GM12878 (cell line): ENCODE measurements around the gene TOMM20.

Experiments
- EZH2 ChIP-seq: IDR thresholded peaks from 2 replicates; pipeline ENCODE4 v1.6.1; 2012; ENCODE audit warnings: low read depth, mild to moderate bottlenecking, control low read depth, inconsistent platforms, low read length, borderline replicate concordance; ENCODE audit not compliant: control insufficient read depth
- TBL1XR1 ChIP-seq: IDR thresholded peaks from 2 replicates; pipeline ENCODE4 v1.6.1; 2012; ENCODE audit warnings: low read depth, low read length, improper control_type of control experiment
- ZNF217 ChIP-seq: fragments of 450-650 bp; IDR thresholded peaks from 2 replicates; pipeline ENCODE4 v1.6.1; 2017; ENCODE audit warnings: antibody characterized with exemption, mild to moderate bottlenecking
- TF ChIP-seq, protein P1 (sequence below), 3 experiments: IDR thresholded peaks in 2 of 3; conservative IDR thresholded peaks in 1 of 3; 2 replicates each; pipeline ENCODE4 v1.5.1; 2011; ENCODE audit warnings: low read depth in 3 of 3, low read length in 3 of 3, mild to moderate bottlenecking in 3 of 3, control low read depth in 2 of 3, moderate library complexity in 2 of 3, inconsistent platforms in 1 of 3, mixed read lengths in 1 of 3; ENCODE audit not compliant: control insufficient read depth in 2 of 3, insufficient read depth in 1 of 3; ENCODE audit errors: extremely low read depth in 1 of 3

GRCh38 chr1:235063068-235063765 lies 65.4 kb downstream of the TOMM20 start:
- TF ChIP-seq TBL1XR1, result no peak
- no peak for TF ChIP-seq ZNF217
- TF ChIP-seq, protein P1, sequence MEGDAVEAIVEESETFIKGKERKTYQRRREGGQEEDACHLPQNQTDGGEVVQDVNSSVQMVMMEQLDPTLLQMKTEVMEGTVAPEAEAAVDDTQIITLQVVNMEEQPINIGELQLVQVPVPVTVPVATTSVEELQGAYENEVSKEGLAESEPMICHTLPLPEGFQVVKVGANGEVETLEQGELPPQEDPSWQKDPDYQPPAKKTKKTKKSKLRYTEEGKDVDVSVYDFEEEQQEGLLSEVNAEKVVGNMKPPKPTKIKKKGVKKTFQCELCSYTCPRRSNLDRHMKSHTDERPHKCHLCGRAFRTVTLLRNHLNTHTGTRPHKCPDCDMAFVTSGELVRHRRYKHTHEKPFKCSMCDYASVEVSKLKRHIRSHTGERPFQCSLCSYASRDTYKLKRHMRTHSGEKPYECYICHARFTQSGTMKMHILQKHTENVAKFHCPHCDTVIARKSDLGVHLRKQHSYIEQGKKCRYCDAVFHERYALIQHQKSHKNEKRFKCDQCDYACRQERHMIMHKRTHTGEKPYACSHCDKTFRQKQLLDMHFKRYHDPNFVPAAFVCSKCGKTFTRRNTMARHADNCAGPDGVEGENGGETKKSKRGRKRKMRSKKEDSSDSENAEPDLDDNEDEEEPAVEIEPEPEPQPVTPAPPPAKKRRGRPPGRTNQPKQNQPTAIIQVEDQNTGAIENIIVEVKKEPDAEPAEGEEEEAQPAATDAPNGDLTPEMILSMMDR (IDR thresholded peaks at IDR 0.05 in 2 of 3, conservative IDR thresholded peaks at IDR 0.05 in 1 of 3; ENCODE audit: control insufficient read depth in 2 of 3, extremely low read depth in 1 of 3, insufficient read depth in 1 of 3, low read depth in 3 of 3, low read length in 3 of 3), result no peak
- TF ChIP-seq EZH2, result no peak
